NCI-H1417 (cell line): ENCODE data around the gene OTUD1.

Experiments used
- DNase-seq, 3 experiments: peaks; one replicate each; lab custom pipeline; 2025; lab: John Stamatoyannopoulos, UW

Gene OTUD1

DNA sequence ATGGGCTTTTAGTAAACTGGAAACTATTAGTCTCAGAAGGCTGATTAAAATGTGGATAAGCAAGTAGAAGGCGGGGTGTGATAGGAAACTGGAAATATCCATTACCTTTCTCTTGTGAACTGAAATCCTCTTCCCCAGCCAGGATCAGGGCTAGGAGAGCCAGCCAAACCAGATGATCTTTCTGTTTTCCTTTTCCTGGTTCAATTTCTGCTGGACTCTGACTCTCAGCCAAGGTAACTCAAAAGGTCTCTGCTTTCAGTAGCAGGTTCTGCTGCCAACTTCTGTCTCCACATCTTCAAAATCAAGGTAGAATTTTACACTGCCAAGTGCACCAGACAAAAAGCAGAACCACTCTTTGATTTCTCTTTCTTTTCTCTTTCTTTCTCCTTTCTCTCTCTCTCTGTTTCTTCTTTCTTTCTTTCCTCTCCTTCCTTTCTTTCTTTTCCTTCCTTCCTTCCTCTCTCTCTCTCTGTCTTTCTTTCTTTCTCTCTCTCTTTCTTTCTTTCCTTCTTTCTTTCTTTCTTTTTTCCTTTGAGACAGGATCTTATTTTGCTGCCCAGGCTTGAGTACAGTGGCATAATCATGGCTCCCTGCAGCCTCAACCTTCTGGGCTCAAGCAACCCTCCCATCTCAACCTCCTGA is 30.8 kb downstream of the OTUD1 start:
- DNase-seq: no peak

DNA sequence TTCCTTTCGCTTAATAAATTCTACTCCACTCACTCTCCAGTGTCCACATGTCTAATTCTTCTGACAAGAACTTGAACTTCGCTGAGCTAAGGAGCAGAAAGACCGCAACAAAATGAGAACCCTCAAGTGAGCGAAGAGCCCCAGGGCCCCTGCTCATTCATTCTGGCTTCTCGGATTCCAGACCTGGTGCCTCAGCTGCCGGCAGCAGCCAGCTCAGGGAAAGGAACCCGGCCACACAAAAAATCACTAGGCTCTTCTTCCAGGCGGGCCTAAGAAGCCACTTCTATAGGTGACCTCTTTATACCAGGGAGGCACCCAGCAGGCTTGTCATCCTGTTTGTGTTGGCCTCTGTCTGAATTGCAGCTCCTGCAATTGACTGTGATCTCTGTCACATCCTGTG is 33.3 kb downstream of the OTUD1 start:
- no peak for DNase-seq

DNA sequence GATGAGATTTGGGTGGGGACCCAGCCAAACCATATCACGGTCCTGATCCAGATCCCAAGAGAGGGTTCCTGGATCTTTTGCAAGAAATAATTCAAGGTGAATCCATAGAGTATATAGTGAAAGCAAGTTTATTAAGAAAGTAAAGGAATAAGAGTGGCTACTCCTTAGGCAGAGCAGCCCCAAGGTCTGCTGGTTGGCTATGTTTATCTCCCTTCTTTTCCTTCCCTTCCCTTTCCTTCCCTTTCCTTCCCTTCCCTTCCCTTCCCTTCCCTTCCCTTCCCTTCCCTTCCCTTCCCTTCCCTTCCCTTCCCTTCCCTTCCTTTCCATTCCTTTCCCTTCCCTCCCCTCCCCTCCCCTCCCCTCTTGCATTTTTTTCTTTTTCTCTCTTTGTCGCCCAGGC is 35.2 kb downstream of the OTUD1 start:
- DNase-seq: no peak

- no peak for DNase-seq
Observed at GRCh38 chr10:23474626-23475025, 35.8 kb downstream of the OTUD1 start.

- no peak for DNase-seq
Observed at GRCh38 chr10:23478570-23478969, 39.7 kb downstream of the OTUD1 start.

GRCh38 chr10:23479798-23480473 is 41.1 kb downstream of the OTUD1 start:
- DNase-seq: no peak

GRCh38 chr10:23481363-23481961 is 42.6 kb downstream of the OTUD1 start:
- DNase-seq: no peak

DNA sequence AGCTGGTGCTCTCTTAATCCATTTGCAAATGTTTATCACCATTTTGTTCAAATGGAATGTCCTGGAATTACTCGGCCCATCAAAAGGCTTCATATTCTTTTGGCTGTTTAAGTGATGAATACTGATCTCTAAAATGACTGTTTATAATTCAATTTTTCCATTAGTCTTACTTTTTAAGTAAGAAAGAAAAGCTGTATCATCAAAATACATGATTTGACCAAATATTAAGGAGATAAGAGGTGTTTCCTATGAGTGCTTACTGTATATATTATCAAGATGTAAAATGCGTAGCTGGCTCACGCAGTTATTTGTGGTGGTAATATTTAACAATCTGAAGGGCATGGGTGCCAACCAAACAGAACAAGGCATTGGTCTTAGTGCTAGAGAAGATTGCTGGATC is 51.2 kb downstream of the OTUD1 start:
- DNase-seq: no peak
